Renal cortex interstitium (tissue), 11 donors: Measurements from ENCODE around the gene PAQR9. TPM values are rescaled to one million over a fixed set of nuclear protein-coding genes. Genes with fewer than 3 reads are reported as not detected.

Experiments used
- DNase-seq, 11 donors: peaks; one replicate each; pipeline ENCODE4 v3.0.0-alpha.2; 2013; ENCODE audit warnings: low read depth in 9 of 11, low spot score in 4 of 11; ENCODE audit errors: extremely low read depth in 1 of 11
- polyA plus RNA-seq, 3 donors: library from polyadenylated mRNA; unstranded; fragments of 120-200 nt; gene quantifications; one replicate each; pipeline ENCODE4 v1.2.1, GENCODE V29; 2013; ENCODE audit not compliant: insufficient read length in 3 of 3

Gene PAQR9
- polyA plus RNA-seq, 3 donors = 0.44 to 0.88 (median 0.79) TPM

- no peak for DNase-seq
Observed at GRCh38 chr3:142934887-142935269, 28.6 kb downstream of the PAQR9 start.

GRCh38 chr3:142934128-142934886, 29.2 kb downstream of the PAQR9 start:
- DNase-seq = no peak

GRCh38 chr3:142931222-142931621, 32.3 kb downstream of the PAQR9 start:
- DNase-seq = no peak

GRCh38 chr3:142930463-142930862, 33.0 kb downstream of the PAQR9 start:
- DNase-seq = no peak

- no peak for DNase-seq
Observed at GRCh38 chr3:142929890-142930289, 33.6 kb downstream of the PAQR9 start.

- no peak for DNase-seq
Observed at GRCh38 chr3:142929109-142929508, 34.4 kb downstream of the PAQR9 start.

- no peak for DNase-seq
Observed at GRCh38 chr3:142926368-142926944, 37.0 kb downstream of the PAQR9 start.

- DNase-seq = no peak
Observed at GRCh38 chr3:142925140-142925539, 38.3 kb downstream of the PAQR9 start.

- DNase-seq = no peak
Observed at GRCh38 chr3:142923694-142924093, 39.8 kb downstream of the PAQR9 start.

- DNase-seq = no peak
Observed at GRCh38 chr3:142916605-142917004, 46.9 kb downstream of the PAQR9 start.

- no peak for DNase-seq
Observed at GRCh38 chr3:142915636-142916035, 47.8 kb downstream of the PAQR9 start.

- DNase-seq = no peak
Observed at GRCh38 chr3:142914286-142914811, 49.1 kb downstream of the PAQR9 start.

- DNase-seq = no peak
Observed at GRCh38 chr3:142913432-142913831, 50.0 kb downstream of the PAQR9 start.

GRCh38 chr3:142912402-142913172, 50.9 kb downstream of the PAQR9 start:
- DNase-seq = no peak

Other genes starting within 250 kb of the PAQR9 start
- 10 to 100 TPM in 2 of 3 donors, 1 to 10 TPM in 1; 8.7 to 13.3 (median 12.3) TPM for gene TRPC1, start 239.6 kb downstream of the PAQR9 start, polyA plus RNA-seq
- 1 to 10 TPM; 6.5 to 7.7 (median 6.9) TPM for gene PCOLCE2, start 74.6 kb downstream of the PAQR9 start, polyA plus RNA-seq
- 100 to 1,000 TPM; 136 to 185 (median 173) TPM for gene U2SURP, start 37.9 kb upstream of the PAQR9 start, polyA plus RNA-seq
- 10 to 100 TPM; 22.5 to 38.2 (median 26.6) TPM for gene CHST2, start 156.1 kb upstream of the PAQR9 start, polyA plus RNA-seq